CD4-positive, CD25-positive, alpha-beta regulatory T cell (primary cell): ENCODE measurements around the gene CBX6. TPM values are rescaled to one million over a fixed set of nuclear protein-coding genes. Genes with fewer than 3 reads are reported as not detected.

ENCODE experiments used
- ATAC-seq, 2 donors: fragments of 150-1000 bp; cut with Tn5 transposase; one replicate each; pipeline ENCODE4 v1.10.0; 2021; ENCODE audit warnings: low read depth in 2 of 2, moderate number of reproducible peaks in 2 of 2, moderate library complexity in 1 of 2
- DNase-seq, 3 donors: peaks; one replicate each; pipeline versions ENCODE4 v3.0.0 to v3.0.0-alpha.2; 2012 to 2022; ENCODE audit warnings: mixed read lengths in 1 of 3
- H3K27ac ChIP-seq: one replicate; pipeline ENCODE4 v1.7.0; 2013; ENCODE audit warnings: mild to moderate bottlenecking, low read length; ENCODE audit not compliant: insufficient read depth, poor library complexity, severe bottlenecking
- H3K27me3 ChIP-seq: one replicate; pipeline ENCODE4 v1.7.0; 2013; ENCODE audit warnings: low read length; ENCODE audit not compliant: control insufficient read depth, insufficient read depth
- H3K36me3 ChIP-seq: one replicate; pipeline ENCODE4 v1.7.0; 2013; ENCODE audit warnings: mild to moderate bottlenecking, low read length, moderate library complexity; ENCODE audit not compliant: control insufficient read depth, insufficient read depth
- H3K4me1 ChIP-seq: 2 replicates; pipeline ENCODE4 v1.7.0; 2013; ENCODE audit warnings: mild to moderate bottlenecking, low read length; ENCODE audit not compliant: insufficient read depth, control insufficient read depth, poor library complexity, severe bottlenecking
- H3K4me3 ChIP-seq: one replicate; pipeline ENCODE4 v1.7.0; 2013; ENCODE audit warnings: low read depth, mild to moderate bottlenecking, low read length, moderate library complexity
- H3K9me3 ChIP-seq, 2 experiments: 1 replicate in 1 of 2; 2 replicates in 1 of 2; pipeline ENCODE4 v1.7.0; 2013; ENCODE audit warnings: low read length in 2 of 2, mild to moderate bottlenecking in 1 of 2, moderate library complexity in 1 of 2; ENCODE audit not compliant: control insufficient read depth in 2 of 2
- H3K27ac Mint-ChIP-seq, 3 donors: one replicate each; pipeline ENCODE4 v1.8.0; 2020 to 2022; ENCODE audit warnings: mild to moderate bottlenecking in 3 of 3, mixed read lengths in 3 of 3, moderate library complexity in 2 of 3
- H3K27me3 Mint-ChIP-seq: one replicate; pipeline ENCODE4 v1.8.0; 2022; ENCODE audit warnings: mild to moderate bottlenecking, mixed read lengths
- H3K36me3 Mint-ChIP-seq: one replicate; pipeline ENCODE4 v1.8.0; 2020; ENCODE audit warnings: mixed read lengths
- H3K4me1 Mint-ChIP-seq, 4 donors: one replicate each; pipeline ENCODE4 v1.8.0; 2020 to 2022; ENCODE audit warnings: mixed read lengths in 4 of 4, mild to moderate bottlenecking in 1 of 4
- H3K4me3 Mint-ChIP-seq, 4 donors: one replicate each; pipeline ENCODE4 v1.8.0; 2020 to 2022; ENCODE audit warnings: mild to moderate bottlenecking in 4 of 4, mixed read lengths in 4 of 4, moderate library complexity in 3 of 4
- H3K9me3 Mint-ChIP-seq, 7 donors: one replicate each; pipeline ENCODE4 v1.8.0; 2020 to 2022; ENCODE audit warnings: mixed read lengths in 7 of 7, mild to moderate bottlenecking in 3 of 7, moderate library complexity in 2 of 7
- polyA plus RNA-seq, 4 donors: library from polyadenylated mRNA; unstranded; fragments of 300-500 nt; fragmentation: Illumina TruSeq; gene quantifications; one replicate each; pipeline ENCODE4 v1.2.3, GENCODE V29; 2021
- total RNA-seq: library from RNA; stranded (reverse); gene quantifications from one replicate; pipeline ENCODE4 v1.2.3, GENCODE V29; 2022

CBX6 gene
- total and polyA plus RNA-seq, 5 donors from 2014 or later: 4.1 to 47.2 (median 5.7) TPM

GRCh38 chr22:38833061-38833460 lies 39.0 kb downstream of the CBX6 start:
- H3K4me1 Mint-ChIP-seq: peaks cover 0 to 3% (median 0%) of the 10 kb centered on the region in 4 donors
- no peak overlapping the region for H3K27ac Mint-ChIP-seq
- Histone ChIP-seq H3K36me3 (no peaks in the 10 kb centered on the region), H3K4me3 (no peak overlapping the region), H3K27me3 (no peaks in the 10 kb centered on the region), H3K9me3 (no peaks in the 10 kb centered on the region), H3K4me1 (no peaks in the 10 kb centered on the region), H3K27ac (no peak overlapping the region)
- H3K4me3 Mint-ChIP-seq: no peak overlapping the region
- peaks cover 0 to 1% (median 0%) of the 10 kb centered on the region in 7 donors for H3K9me3 Mint-ChIP-seq
- H3K36me3 Mint-ChIP-seq: no peaks in the 10 kb centered on the region
- no peak for ATAC-seq
- DNase-seq: no peak
- H3K27me3 Mint-ChIP-seq: no peaks in the 10 kb centered on the region

GRCh38 chr22:38832005-38832978 lies 39.7 kb downstream of the CBX6 start:
- ATAC-seq (no peak), DNase-seq (no peak)
- Mint-ChIP-seq H3K4me3 (no peak overlapping the region), H3K27me3 (peaks cover 4% of the 10 kb centered on the region), H3K36me3 (no peaks in the 10 kb centered on the region), H3K9me3 (peaks cover 0 to 1% (median 0%) of the 10 kb centered on the region in 7 donors), H3K27ac (no peak overlapping the region), H3K4me1 (peaks cover 0 to 3% (median 0%) of the 10 kb centered on the region in 4 donors)
- no peak overlapping the region for H3K4me3 ChIP-seq
- H3K9me3 ChIP-seq: no peaks in the 10 kb centered on the region
- no peaks in the 10 kb centered on the region for H3K36me3 ChIP-seq
- H3K27me3 ChIP-seq: no peaks in the 10 kb centered on the region
- no peaks in the 10 kb centered on the region for H3K4me1 ChIP-seq
- no peak overlapping the region for H3K27ac ChIP-seq

GRCh38 chr22:38831166-38831945 lies 40.7 kb downstream of the CBX6 start:
- DNase-seq (no peak), ATAC-seq (no peak)
- no peaks in the 10 kb centered on the region for H3K27me3 ChIP-seq
- Mint-ChIP-seq H3K36me3 (no peaks in the 10 kb centered on the region), H3K9me3 (peaks cover 0 to 1% (median 0%) of the 10 kb centered on the region in 7 donors), H3K4me1 (peaks cover 0 to 3% (median 0%) of the 10 kb centered on the region in 4 donors), H3K27me3 (peaks cover 4% of the 10 kb centered on the region), H3K27ac (no peak overlapping the region), H3K4me3 (no peak overlapping the region)
- no peaks in the 10 kb centered on the region for H3K36me3 ChIP-seq
- H3K9me3 ChIP-seq: no peaks in the 10 kb centered on the region
- H3K4me3 ChIP-seq: no peak overlapping the region
- no peaks in the 10 kb centered on the region for H3K4me1 ChIP-seq
- no peak overlapping the region for H3K27ac ChIP-seq

GRCh38 chr22:38830845-38831108 lies 41.2 kb downstream of the CBX6 start:
- Histone ChIP-seq H3K4me1 (no peaks in the 10 kb centered on the region), H3K4me3 (no peak overlapping the region), H3K36me3 (no peaks in the 10 kb centered on the region), H3K27me3 (no peaks in the 10 kb centered on the region), H3K9me3 (no peaks in the 10 kb centered on the region), H3K27ac (no peak overlapping the region)
- H3K4me1 Mint-ChIP-seq: peaks cover 0 to 3% (median 0%) of the 10 kb centered on the region in 4 donors
- DNase-seq (no peak), ATAC-seq (no peak)
- peaks cover 0 to 1% (median 0%) of the 10 kb centered on the region in 7 donors for H3K9me3 Mint-ChIP-seq
- H3K36me3 Mint-ChIP-seq: no peaks in the 10 kb centered on the region
- peaks cover 4% of the 10 kb centered on the region for H3K27me3 Mint-ChIP-seq
- no peak overlapping the region for H3K27ac Mint-ChIP-seq
- no peak overlapping the region for H3K4me3 Mint-ChIP-seq

- H3K27me3 ChIP-seq: no peaks in the 10 kb centered on the region
- H3K4me1 ChIP-seq: no peaks in the 10 kb centered on the region
- H3K9me3 ChIP-seq: no peaks in the 10 kb centered on the region
- Mint-ChIP-seq H3K36me3 (no peaks in the 10 kb centered on the region), H3K4me1 (peaks cover 0 to 3% (median 0%) of the 10 kb centered on the region in 4 donors), H3K4me3 (no peak overlapping the region), H3K27ac (no peak overlapping the region), H3K27me3 (peaks cover 4% of the 10 kb centered on the region), H3K9me3 (peaks cover 0 to 1% (median 0%) of the 10 kb centered on the region in 7 donors)
- H3K36me3 ChIP-seq: no peaks in the 10 kb centered on the region
- ATAC-seq (no peak), DNase-seq (no peak)
- H3K27ac ChIP-seq: no peak overlapping the region
- no peak overlapping the region for H3K4me3 ChIP-seq
These were observed 41.8 kb downstream of the CBX6 start for GRCh38 chr22:38830026-38830844.

GRCh38 chr22:38829485-38829884 lies 42.5 kb downstream of the CBX6 start:
- no peak for DNase-seq
- Mint-ChIP-seq H3K9me3 (peaks cover 0 to 1% (median 0%) of the 10 kb centered on the region in 7 donors), H3K27ac (no peak overlapping the region), H3K36me3 (peaks cover 2% of the 10 kb centered on the region), H3K4me1 (peaks cover 0 to 1% (median under 1%) of the 10 kb centered on the region in 4 donors), H3K4me3 (no peak overlapping the region), H3K27me3 (peaks cover 4% of the 10 kb centered on the region)
- Histone ChIP-seq H3K4me3 (no peak overlapping the region), H3K27me3 (no peaks in the 10 kb centered on the region), H3K27ac (no peak overlapping the region), H3K9me3 (no peaks in the 10 kb centered on the region), H3K4me1 (no peaks in the 10 kb centered on the region), H3K36me3 (no peaks in the 10 kb centered on the region)
- no peak for ATAC-seq

GRCh38 chr22:38828616-38829205 lies 43.3 kb downstream of the CBX6 start:
- Histone ChIP-seq H3K9me3 (no peaks in the 10 kb centered on the region), H3K4me1 (no peaks in the 10 kb centered on the region), H3K27ac (no peak overlapping the region), H3K4me3 (no peak overlapping the region), H3K27me3 (no peaks in the 10 kb centered on the region), H3K36me3 (no peaks in the 10 kb centered on the region)
- Mint-ChIP-seq H3K4me1 (peaks cover 0 to 5% (median 0%) of the 10 kb centered on the region in 4 donors), H3K36me3 (peaks cover 5% of the 10 kb centered on the region), H3K27me3 (peaks cover 4% of the 10 kb centered on the region), H3K9me3 (peaks cover 0 to 4% (median 1%) of the 10 kb centered on the region in 7 donors), H3K4me3 (no peak overlapping the region), H3K27ac (no peak overlapping the region)
- DNase-seq (no peak), ATAC-seq (no peak)
